Left lung (tissue), 10 donors: ENCODE results near the gene GRIP1. TPM values are rescaled to one million over a fixed set of nuclear protein-coding genes. Genes with fewer than 3 reads are reported as not detected.

Experiments used
- ATAC-seq: fragments of 200-7000 bp; cut with Tn5 transposase; one replicate; pipeline ENCODE4 v1.9.1; 2020; ENCODE audit warnings: moderate library complexity
- DNase-seq, 4 donors: peaks; one replicate each; pipeline ENCODE4 v3.0.0-alpha.2; 2013 to 2020
- H3K27ac ChIP-seq, 2 donors: fragments of 200-600 bp; sonication (generic) in 1 of 2; one replicate each; pipeline versions ENCODE4 v1.5.0 to v1.8.0; 2020 to 2021
- H3K27me3 ChIP-seq, 2 donors: fragments of 200-600 bp; sonication (generic) in 1 of 2; one replicate each; pipeline versions ENCODE4 v1.5.0 to v1.8.0; 2020 to 2021
- H3K36me3 ChIP-seq, 2 donors: fragments of 200-600 bp; sonication (generic) in 1 of 2; one replicate each; pipeline versions ENCODE4 v1.5.0 to v1.8.0; 2020 to 2021
- H3K4me1 ChIP-seq, 2 donors: fragments of 200-600 bp; one replicate each; pipeline ENCODE4 v1.8.0; 2021
- H3K4me3 ChIP-seq, 2 donors: fragments of 200-600 bp; sonication (generic) in 1 of 2; one replicate each; pipeline versions ENCODE4 v1.5.0 to v1.8.0; 2020 to 2021; ENCODE audit warnings: mild to moderate bottlenecking in 1 of 2
- H3K9me3 ChIP-seq, 2 donors: fragments of 200-600 bp; sonication (generic) in 1 of 2; one replicate each; pipeline versions ENCODE4 v1.5.0 to v1.8.0; 2020 to 2021
- intact Hi-C, 2 donors: fragments of 100-400 bp; cut with DNase I; formaldehyde crosslinking; loops; one replicate each; pipeline versions ENCODE4 v1.11.2 to v1.14.2; 2022
- polyA plus RNA-seq, 6 donors: library from polyadenylated mRNA; unstranded; fragments of 120-200 nt; gene quantifications; one replicate each; pipeline ENCODE4 v1.2.1, GENCODE V29; 2013; ENCODE audit not compliant: insufficient read length in 6 of 6
- total RNA-seq, 2 donors: library from RNA; stranded (reverse); fragmentation: NEBNext Ultra II Directional; extraction: Animal tissue kit (Norgen Biotek cat#: 25700); gene quantifications; one replicate each; pipeline ENCODE4 v1.2.1, GENCODE V29; 2021
- TF ChIP-seq, protein P1 (sequence below), 2 donors: fragments of 200-600 bp; sonication (generic) in 1 of 2; IDR thresholded peaks; one replicate each; pipeline versions ENCODE4 v1.5.0 to v1.8.0; 2021; ENCODE audit warnings: antibody characterized with exemption in 2 of 2
- donor health status: DM: no; HTN: yes; CAD: no.
- donor health status: DM: no; HTN: no; CAD: no.

The GRIP1 gene
- total and polyA plus RNA-seq, 8 donors, result 1.9 to 10.6 (median 6.0) TPM

- ATAC-seq (no peak), DNase-seq (no peak)
- Histone ChIP-seq H3K36me3 (no peaks in the 10 kb centered on the region), H3K4me3 (no peak overlapping the region), H3K4me1 (no peaks in the 10 kb centered on the region), H3K9me3 (no peaks in the 10 kb centered on the region), H3K27me3 (no peaks in the 10 kb centered on the region), H3K27ac (no peak overlapping the region)
- TF ChIP-seq, protein P1, sequence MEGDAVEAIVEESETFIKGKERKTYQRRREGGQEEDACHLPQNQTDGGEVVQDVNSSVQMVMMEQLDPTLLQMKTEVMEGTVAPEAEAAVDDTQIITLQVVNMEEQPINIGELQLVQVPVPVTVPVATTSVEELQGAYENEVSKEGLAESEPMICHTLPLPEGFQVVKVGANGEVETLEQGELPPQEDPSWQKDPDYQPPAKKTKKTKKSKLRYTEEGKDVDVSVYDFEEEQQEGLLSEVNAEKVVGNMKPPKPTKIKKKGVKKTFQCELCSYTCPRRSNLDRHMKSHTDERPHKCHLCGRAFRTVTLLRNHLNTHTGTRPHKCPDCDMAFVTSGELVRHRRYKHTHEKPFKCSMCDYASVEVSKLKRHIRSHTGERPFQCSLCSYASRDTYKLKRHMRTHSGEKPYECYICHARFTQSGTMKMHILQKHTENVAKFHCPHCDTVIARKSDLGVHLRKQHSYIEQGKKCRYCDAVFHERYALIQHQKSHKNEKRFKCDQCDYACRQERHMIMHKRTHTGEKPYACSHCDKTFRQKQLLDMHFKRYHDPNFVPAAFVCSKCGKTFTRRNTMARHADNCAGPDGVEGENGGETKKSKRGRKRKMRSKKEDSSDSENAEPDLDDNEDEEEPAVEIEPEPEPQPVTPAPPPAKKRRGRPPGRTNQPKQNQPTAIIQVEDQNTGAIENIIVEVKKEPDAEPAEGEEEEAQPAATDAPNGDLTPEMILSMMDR (IDR thresholded peaks at IDR 0.05), result no peak
- intact Hi-C loops, result no loop called here
These were observed 40.2 kb downstream of the GRIP1 start for GRCh38 chr12:66638666-66639065.

DNA sequence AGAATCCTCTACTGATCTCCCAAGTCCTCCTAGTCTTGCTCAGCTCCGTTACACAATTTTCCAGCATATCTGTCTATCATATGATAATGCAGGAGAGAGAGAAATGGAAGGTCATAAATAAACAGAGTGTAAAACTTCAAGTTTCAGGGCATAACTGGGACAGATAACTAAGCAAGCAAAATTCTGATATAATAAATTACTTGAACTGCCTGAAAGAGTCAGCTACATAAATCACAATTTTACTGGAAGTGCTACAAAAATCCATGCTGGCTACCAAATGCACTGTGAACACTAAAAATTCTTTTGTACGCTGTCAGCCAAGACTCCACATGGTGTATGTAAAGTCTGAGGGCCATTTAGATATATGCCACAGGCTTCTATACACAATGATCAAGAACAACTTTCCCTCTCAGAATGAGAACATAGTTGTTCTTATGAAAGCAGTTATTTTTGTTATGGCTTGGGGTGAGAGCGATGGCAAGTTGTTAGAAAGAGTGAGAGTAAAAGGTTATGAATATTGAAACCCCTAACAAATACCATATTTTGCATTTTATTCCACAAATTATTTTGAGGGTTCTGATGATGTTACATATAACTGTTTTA, 41.1 kb downstream of the GRIP1 start:
- no peaks in the 10 kb centered on the region for H3K9me3 ChIP-seq
- intact Hi-C loops, result no loop called here
- no peak overlapping the region for H3K4me3 ChIP-seq
- H3K36me3 ChIP-seq, result no peaks in the 10 kb centered on the region
- TF ChIP-seq, protein P1 (IDR thresholded peaks at IDR 0.05), result no peak
- H3K4me1 ChIP-seq, result no peaks in the 10 kb centered on the region
- ATAC-seq (no peak), DNase-seq (no peak)
- H3K27ac ChIP-seq, result no peak overlapping the region
- H3K27me3 ChIP-seq, result no peaks in the 10 kb centered on the region

GRCh38 chr12:66636771-66637170, 42.1 kb downstream of the GRIP1 start:
- H3K9me3 ChIP-seq, result no peaks in the 10 kb centered on the region
- peak; percentile 49 for ATAC-seq
- no peak for DNase-seq
- intact Hi-C loops, result no loop called here
- no peak overlapping the region for H3K4me3 ChIP-seq
- H3K4me1 ChIP-seq, result no peaks in the 10 kb centered on the region
- TF ChIP-seq, protein P1 (IDR thresholded peaks at IDR 0.05), result no peak
- H3K27ac ChIP-seq, result no peak overlapping the region
- no peaks in the 10 kb centered on the region for H3K36me3 ChIP-seq
- no peaks in the 10 kb centered on the region for H3K27me3 ChIP-seq

GRCh38 chr12:66633676-66634075, 45.2 kb downstream of the GRIP1 start:
- TF ChIP-seq, protein P1 (IDR thresholded peaks at IDR 0.05), result no peak
- ATAC-seq (peak; percentile 83), DNase-seq (peak in 1 of 4 donors; percentile 26)
- Histone ChIP-seq H3K27ac (no peak overlapping the region), H3K4me1 (peaks cover 0 to 6% of the 10 kb centered on the region in 2 donors), H3K27me3 (no peaks in the 10 kb centered on the region), H3K36me3 (no peaks in the 10 kb centered on the region), H3K9me3 (no peaks in the 10 kb centered on the region), H3K4me3 (no peak overlapping the region)
- intact Hi-C loops, result no loop called here

GRCh38 chr12:66629138-66629870, 49.6 kb downstream of the GRIP1 start:
- H3K9me3 ChIP-seq, result no peaks in the 10 kb centered on the region
- no peak for DNase-seq
- H3K27me3 ChIP-seq, result no peaks in the 10 kb centered on the region
- intact Hi-C loops, result no loop called here
- H3K4me1 ChIP-seq, result peaks cover 0 to 10% of the 10 kb centered on the region in 2 donors
- peak; percentile 70 for ATAC-seq
- no peak overlapping the region for H3K4me3 ChIP-seq
- H3K36me3 ChIP-seq, result no peaks in the 10 kb centered on the region
- TF ChIP-seq, protein P1 (IDR thresholded peaks at IDR 0.05), result no peak
- H3K27ac ChIP-seq, result no peak overlapping the region
